CD4-positive, alpha-beta T cell treated with Interleukin-17A for 1 hour (primary cell): ENCODE results near the gene PDE4C.
"Not testable (repeated sequence)": the region's sequence is repeated elsewhere in the genome, so short reads cannot be mapped to it uniquely, and the experiment has no call there.

Experiments
- DNase-seq: peaks from one replicate; pipeline ENCODE4 v3.0.0-alpha.2; 2020

Gene PDE4C

DNA sequence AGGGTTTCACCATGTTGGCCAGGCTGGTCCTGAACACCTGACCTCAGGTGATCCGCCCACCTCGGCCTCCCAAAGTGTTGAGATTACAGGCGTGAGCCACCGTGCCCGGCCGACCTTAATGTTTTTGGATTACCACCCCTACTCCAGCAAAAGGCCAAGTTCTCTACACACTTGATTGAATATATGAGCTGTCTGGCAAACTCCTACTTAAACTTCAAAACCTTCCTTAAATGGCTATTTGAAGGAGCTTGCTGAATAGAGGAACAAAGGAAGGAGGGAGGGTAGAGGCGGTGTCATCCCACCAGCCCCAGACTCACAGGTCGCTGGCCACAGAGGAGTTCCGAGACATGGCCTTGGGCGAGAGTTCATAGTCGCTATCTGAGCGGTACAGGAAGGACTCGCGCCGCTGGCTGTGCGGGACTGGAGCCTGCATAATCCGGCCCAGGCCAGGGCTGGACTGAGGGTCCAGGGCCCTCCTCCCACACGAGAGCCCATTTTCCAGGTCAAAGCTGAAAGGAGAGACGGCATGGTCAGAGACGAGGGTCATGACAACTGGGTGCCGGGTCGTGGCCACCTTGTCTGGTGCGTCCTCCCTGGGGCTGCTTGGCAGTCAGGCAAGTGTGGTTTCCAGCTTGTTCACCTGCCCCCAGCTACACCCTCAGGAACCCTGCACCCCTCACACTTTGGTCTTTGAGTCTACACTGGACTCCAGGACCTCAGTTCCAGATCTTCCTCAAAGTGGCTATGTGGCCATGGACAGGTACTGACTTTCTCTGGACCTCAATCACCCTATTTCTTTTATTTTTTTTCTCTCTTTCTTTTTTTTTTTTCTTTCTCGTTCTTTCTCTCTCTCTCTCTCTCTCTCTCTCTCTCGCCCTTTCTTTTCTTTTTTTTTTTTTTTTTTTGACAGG lies 4.2 kb downstream of the PDE4C start:
- DNase-seq, result no peak

DNA sequence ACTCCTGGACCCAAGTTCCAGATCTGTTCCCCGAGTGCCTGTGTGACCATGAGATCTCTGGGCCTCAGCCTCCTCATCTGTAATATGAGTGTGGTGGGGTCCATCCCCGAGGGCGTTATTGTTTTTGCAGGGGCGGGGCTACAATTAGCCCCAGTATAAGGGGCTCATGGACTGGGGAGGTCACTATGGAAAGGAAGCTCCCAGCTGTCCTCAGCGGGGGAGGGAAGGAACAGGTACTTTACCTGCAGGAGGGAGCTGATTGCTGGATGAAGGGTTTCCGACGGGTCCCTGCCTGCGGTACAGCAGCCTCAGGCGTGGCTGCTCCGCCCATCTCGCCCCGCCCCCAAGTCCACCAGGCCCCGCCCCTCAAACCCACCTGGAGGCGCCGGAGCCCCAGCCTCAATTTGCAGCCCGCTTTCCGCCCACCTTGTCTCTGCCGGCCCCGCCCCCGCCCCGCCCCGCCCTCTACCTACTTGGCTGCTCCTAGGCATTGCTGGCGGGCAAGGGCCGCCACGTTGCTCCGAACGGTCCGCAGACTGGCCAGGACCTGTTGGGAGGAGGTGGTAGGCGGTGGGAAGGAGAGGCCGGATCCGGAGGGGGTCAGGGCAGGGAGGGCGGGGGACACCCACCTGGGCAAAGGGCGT lies 5.5 kb downstream of the PDE4C start:
- DNase-seq, result peak; percentile 19

DNA sequence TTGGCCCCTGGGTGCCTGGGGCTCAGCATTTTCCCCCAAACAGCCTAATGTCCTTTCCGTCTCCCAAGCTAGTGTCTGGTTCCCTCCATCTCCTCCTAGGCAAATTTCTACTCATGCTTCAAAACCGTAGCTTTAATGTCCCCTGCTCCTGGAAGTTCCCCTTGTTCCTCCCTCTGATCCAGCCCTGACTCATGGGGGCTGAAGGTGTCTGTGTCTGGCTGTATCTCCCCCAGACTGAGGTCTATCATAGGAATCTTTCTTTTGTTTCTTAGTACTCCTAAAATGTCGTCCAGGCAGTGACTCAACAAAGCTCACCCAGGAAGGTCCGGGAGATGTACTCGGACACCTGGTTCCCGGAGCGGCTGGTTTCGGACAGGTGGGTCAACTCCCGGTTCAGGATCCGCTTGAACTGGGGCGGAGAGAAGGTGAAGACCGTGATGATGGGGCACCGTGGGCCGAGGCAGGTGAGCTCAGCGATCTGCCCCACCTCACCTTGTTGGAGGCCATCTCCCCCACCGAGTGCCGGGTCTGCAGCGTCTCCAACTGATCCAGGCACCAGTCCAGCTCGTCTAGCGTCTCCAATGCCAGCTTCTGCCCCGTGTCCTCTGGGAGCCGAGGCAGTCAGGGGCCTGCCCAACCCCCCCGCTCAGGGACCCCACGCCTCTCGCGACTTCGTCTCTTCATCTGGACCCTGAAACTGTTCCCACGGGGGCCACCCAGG lies 6.2 kb downstream of the PDE4C start:
- DNase-seq, result no peak

DNA sequence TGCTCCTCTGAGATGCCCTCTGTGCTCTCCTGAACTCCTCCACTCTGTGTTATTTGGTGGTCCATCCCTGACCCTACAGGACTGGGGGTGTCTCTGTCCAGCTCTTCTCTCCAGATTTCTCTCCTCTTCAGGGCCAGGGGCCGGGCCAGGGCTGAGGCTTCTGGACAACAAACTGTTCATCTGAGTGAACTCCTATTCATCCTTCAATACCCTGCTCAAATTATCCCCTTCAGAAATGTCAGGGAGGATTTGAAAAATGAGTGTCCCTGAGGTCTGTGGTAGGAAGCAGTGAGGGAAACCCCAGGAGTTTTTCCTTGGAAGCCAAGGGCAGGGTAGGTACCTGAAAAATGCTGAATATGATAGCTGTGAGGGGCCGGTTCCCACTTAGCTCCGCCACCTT lies 7.6 kb downstream of the PDE4C start:
- no peak for DNase-seq

DNA sequence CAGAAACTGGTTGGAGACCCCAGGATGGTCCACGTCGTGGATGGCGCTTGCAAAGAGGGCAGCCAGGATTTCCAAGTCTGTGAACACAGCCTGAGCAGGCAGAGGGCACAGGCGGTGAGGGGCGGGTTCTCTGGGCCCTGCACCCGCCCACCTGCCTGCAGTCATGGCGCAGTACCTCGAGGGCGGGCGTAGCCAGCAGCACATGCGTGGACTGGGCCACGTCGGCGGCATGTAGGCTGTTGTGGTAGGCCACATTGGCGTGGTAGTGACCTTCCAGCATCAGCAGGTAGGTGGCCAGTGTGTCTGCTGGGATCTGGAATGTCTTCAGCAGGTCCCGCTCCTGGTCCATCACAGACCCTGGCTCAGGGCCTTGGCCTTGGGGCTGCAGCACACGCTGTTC lies 8.1 kb downstream of the PDE4C start:
- no peak for DNase-seq

DNA sequence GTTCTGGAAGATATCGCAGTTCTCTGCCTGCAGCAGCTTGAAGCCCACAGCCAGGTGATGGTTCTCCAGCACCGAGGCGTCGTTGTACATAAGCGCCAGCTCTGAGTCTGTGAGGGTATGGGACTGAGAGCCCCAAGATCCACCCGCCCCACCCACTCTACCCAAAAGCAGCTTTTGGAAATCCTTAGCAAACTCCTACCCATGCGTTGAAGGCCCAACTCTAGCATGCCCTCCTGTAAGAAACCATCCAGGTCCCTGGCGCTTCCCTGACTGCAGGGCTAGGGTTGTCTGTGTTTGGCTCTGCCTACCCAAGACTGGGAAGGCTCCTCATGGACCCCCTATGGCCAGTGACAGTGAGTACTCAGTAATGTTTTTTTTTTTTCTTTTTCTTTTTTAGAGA lies 9.4 kb downstream of the PDE4C start:
- DNase-seq, result no peak

DNA sequence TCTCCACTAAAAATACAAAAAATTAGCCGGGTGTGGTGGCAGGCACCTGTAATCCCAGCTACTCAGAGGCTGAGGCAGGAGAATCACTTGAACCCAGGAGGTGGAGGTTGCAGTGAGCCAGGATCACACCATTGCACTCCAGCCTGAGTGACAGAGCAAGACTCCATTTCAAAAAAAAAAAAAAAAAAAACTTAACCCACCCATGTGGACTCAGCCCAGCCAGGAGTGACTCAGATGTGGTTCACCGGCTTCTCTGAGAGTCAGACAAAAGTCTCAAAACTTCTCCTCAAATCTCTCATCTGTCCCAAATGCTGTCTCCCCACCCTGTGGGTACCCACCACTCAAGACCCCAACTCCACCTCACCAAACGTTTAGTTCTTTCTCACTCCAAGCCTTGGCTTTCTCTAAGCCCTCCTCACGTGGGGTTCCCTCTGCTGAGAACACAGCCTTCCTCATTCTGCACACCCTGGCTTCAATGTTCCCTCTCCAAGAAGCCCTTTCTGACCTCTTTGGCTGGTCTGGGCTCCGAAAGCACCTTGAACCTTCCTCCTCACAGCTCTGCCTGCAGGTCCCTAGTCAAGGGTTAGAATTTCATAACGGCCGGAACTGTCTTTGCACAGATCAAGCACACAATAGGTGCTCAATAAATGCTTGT lies 11.3 kb downstream of the PDE4C start:
- no peak for DNase-seq

DNA sequence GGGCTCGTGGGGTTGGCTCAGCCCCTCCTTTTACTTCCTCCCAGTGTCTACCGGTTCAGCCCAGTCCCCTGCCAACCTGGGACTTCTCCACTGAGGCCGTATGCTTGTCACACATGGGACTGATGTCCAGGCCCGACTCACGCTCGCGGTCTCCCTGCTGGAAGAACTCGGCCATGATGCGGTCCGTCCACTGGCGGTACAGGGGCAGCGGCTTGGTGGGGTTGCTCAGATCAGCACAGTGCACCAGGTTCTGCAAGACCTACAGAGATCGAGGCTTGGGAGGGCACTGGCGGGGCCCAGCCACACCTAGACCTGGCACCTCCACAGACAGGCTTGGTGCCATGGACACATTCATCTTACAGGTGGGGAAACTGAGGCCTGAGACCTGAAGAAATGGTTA lies 14.6 kb downstream of the PDE4C start:
- DNase-seq, result no peak

DNA sequence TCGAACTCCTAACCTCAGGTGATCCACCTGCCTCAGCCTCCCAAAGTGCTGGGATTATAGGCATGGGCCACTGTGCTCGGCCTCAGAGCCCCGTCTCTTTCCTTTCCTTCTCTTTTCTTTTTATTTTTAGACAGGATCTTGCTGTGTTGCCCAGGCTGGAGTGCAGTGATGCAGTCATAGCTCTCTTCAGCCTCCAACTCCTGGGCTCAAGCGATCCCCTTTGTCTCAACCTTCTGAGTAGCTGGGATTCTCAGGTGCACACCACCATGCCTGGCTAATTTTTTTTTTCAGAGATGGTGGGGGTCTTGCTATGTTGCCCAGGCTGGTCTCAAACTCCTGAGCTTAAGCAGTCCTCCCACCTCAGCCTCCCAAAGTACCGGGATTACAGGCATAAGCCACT lies 16.3 kb downstream of the PDE4C start:
- DNase-seq, result not testable (repeated sequence)

DNA sequence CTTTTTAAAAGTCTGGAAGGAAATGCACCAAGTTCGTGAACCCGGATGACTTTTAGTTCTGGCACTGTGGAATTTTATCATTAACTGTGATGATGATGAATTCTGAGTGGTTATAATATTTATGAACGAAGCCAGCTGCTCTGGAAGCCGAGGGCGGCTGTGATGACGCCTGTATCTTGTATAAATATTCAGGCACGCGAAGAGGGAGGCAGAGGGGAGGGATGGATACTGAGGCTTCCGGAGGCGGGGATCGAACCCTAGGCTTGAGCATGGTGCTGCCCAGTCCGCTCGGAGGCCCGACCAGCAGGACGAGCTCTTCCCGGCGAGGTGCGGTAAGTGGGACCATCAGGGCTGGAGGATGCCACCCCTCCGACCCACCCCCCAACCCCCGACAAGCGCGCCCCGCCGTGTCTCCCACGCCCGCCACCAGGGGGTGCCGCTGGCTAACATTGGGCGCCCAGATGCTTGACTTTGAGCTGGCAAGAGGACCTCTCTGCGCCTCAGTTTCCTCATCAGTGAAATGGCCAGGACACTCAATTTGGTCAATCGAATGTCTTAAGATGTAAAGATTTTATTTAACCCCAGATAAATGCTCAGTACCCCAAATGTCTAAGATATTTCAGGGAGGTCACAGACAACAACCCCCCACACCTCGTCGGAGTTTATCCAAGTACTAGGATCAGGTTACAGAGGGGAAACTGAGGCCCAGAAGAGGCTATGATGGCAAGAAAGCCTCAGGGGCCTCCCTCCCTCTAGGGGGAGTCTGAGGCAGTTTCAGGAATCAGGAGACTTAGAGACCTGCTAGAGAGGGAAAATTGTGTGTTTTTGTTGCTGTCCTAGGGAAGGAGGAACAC lies 17.9 kb downstream of the PDE4C start:
- DNase-seq, result peak; percentile 48

DNA sequence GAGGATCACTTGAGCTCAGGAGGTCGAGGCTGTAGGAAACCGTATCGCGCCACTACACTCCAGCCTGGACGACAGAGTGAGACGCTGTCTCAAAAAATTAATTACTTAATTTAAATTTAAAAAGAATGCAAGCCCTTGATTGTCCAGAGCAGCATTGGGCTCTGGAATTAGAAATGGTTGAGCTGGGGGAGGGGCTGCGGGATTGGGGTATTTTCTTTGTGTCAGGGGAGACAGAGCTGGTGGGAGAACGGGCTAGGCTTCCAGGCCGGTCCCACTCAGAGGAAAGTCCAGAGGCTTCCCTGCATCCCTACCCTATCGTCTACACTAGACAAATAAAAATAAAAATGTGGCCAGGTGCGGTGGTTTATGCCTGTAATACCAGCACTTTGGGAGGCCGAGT lies 20.2 kb downstream of the PDE4C start:
- DNase-seq, result no peak

DNA sequence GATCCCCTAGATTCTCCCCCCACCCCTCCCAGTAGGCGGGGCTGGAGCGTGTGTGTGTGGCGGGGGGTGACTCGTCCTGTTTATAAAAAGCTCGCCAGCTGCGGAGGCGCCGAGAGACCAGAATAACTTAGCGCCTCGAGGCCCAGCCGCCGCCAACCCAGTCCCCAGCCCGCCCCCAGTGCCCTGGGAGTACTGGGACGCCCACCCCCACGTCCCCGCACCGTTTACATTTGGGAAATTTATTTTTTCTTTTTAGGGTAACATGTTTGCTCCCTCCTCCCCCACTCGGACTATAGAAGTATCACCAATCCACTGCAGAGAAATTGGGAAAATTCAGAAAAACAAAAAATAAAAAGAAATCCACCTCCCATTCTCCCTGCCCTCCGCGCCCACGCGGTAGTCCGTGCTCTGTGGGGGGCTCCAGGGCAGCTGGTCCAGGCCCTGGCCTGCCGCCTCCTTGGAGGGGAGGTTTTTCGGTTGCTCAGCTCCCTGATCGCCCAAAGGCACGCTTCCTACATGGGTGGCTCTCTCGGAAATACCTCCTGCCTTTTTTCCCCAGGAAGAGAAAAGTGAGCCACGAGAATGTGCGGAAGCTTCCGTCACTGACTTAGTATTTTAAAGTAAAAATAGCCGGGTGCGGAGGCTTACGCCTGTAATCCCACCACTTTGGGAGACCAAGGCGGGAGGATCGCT lies 20.9 kb downstream of the PDE4C start:
- DNase-seq, result peak; percentile 65

DNA sequence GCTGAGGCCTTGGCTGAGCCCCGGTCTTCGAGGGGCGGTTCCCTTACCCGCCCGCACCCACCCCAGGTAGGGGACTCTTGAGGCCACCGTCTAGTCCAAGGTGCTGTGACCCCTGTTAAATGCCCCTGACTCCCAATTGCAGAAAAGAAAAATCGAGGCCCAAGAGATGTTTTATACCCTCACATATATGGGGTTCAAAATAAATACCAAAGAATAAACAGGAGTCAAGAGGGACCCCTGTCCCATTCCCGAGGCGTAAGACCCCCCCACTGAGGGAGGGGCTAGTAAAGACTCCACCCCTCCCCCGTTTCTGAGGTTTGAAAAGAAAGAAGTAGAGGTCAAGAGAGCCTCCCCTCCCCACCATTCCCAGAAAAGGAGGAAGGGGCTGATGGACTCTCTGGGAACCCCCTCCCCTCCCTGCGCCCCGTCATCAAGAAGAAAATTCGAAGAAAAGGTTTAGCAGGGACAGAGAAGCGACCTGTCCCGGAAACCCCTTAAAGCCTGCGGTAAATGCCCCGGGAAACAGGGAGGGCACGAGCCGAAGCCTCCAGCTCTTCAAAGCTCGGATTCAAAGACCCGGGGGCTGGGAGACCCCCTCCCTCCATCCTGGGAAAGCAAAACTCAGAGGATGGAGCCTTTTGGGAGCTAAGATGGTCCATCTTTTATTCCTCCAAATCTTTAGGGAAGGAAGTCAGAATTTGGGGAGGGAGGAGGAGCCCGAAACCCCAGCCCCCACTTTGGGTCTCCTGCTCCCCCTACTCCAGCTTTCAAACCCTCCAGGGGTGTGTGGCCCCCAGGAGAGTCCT lies 21.6 kb downstream of the PDE4C start:
- DNase-seq, result no peak

DNA sequence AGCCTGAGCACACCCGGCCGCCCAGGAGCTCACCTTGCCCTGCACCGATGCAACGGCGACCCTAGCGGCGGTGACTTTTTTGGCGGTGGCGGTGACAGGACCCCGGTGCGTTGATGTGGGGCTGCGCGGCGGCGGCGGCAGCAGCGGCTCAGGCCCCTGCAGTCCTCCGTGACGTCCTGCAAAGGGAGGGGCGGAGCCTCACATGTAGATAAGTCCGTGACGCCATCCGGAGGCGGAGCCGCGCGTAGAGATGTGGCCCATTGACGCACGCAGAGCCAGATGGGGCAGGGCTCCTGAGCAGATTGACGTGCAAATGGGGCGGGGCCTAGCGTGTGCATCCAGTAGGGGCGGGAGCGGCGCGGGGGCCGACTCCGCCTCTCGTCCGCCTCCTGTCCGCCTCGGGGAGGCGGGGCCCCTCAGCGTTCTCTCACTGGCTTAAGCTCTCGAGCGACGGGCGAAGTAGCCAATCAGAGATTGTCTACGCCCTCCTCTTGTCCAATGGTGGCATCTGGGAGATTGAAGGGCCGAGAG lies 22.3 kb downstream of the PDE4C start, which contains the start of gene RAB3A:
RAB3A (minus strand) TSS at position 180 of the 531 bp plus-strand sequence. CDS start 1,302 bp downstream, outside the sequence.
- DNase-seq, result peak; percentile 99

DNA sequence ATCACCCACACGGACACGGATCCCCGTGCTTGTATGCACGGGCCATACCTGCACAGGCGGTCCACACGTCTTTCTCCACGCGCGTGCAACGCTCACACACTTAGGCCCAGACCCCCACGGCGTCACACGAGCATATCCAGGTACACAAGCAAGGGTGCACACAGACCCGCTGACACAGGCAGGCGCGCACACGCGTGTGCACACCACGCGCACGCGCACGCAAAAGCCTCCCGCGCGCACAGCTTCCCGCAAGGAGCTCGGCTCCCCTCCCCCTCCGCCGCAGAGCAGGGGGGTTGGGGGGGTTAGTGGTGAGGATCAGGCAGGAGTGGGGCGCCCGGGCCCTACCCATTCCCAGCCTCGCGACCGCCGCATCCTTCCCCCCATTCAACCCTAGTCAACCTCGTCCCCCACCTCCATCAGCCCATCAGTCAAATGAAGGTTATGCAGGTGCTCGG lies 22.8 kb downstream of the PDE4C start:
- DNase-seq, result no peak

DNA sequence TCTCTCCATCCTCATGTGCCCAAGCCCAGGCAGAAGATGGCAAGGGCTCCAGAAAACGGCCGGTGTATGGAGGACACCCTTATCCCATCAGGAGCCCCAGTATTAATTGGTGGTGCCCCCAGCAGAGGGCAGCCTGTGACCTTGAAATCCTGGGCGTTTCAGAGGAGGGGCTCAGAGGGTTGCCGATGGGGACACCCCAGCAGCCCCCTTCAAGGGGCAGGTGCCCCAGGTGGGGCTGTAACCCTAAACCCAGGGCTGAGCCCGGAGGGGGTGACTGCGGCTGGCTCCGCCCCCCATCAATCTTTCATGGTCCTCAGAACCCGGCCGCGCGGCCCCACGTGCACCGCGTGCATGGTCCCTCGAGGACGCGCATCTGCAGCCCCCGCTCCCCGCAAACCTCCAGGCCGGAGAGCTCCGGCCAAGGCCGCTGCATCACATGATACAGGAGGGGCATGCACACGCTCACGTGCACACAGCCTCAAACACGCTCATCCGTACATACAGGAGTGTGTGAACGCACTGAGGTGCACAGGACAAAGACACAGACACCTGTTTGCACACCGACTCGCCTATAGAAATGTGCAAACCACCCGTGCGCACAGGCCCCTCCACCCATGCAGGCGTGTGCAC lies 23.3 kb downstream of the PDE4C start:
- DNase-seq, result peak; percentile 38

DNA sequence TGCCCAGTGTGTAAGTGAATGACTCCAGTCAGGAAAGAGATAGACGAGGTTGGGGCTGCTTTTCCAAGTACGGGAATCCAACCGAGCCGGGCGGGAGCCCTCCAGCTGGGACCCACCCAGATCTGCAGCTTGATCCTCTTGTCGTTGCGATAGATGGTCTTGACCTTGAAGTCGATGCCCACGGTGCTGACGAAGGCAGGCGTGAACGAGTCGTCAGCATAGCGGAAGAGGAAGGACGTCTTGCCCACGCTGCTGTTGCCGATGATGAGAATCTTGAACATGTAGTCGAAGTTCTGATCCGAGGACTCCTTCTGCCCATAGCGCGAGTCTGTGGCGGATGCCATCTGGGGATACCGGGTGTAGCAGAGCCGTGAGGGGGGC lies 23.9 kb downstream of the PDE4C start:
- no peak for DNase-seq

DNA sequence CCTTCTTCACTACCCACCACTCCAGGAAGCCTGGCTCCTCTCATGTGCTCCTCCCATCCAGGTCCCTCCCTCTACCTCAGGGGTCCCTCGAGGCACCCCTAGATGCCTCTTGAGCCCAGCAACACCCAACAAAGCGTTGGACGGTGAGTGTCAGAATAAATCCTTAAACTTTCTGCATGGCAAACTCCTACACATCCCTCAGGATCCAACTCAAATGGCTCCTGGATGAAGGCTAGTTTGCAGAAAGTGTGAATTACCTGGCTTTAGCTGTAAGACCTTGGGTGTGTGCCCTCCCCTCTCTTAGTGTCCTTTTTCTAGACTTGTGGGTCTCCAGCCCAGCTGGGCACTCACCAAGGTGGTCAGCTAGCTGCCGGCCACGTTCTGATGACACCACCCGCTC lies 27.9 kb downstream of the PDE4C start:
- no peak for DNase-seq

DNA sequence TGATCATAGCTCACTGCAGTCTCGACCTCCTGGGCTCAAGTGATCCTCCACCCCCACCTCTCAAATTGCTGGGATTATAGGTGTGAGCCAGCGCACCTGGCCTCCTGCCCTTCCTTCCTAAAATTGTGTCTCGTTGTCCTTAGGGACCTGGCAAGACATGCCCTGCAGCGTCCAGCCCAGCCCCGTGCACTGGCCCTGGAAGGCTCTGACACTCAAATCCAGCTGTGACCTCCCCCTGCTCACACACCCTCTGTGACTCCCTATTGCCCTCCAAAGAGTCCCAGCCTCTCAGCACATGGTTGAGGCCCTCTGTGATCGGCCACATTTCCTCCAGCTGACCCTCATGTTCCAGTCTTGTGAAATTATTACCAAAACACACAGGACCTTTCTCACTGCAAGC lies 28.3 kb downstream of the PDE4C start:
- no peak for DNase-seq

DNA sequence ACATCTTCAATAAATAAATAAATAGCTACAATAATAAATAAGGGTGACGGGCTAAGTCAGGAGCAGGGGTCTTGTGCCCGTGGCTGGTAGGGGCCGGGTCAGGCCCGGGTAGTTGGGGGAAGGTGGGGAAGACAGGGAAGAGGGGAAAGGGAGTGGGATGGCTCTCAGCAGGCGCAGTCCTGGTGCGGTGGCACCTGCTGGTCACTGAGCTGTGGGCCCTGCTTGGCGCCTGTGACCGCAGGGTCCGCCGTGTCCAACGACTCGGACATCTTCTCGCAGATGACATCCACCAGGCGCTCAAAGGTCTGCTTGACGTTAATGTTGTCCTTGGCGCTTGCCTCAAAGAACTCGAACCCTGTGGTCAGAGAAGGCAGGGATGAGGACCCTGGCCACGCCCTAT lies 28.9 kb downstream of the PDE4C start:
- DNase-seq, result no peak
